Activated naive CD4-positive, alpha-beta T cell (primary cell): ENCODE data around the gene ZNF407.

Source experiments
- DNase-seq, 4 experiments: peaks; one replicate each; lab custom pipeline; 2025; lab: John Stamatoyannopoulos, UW

ZNF407 gene

DNA sequence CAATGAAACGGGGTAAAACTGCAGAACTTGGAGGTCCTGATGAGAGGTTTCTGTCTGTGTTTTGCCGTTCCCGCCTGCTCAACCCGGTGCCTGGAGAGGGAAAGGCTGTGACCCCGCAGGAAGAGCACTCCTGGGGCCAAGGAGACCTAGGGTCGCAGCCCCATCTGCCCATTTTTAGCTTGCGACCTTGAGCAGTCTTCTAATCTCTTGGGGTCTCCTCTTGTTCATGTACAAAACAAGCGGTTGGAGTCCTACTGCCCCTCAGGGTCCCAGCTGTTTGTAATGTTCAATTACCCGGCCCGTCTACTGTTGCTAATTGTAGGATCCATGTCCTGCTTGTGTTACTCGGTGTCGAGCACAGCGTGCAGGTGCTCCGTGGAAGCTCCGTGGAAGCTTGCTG, 506.8 kb downstream of the ZNF407 start:
- no peak for DNase-seq

DNA sequence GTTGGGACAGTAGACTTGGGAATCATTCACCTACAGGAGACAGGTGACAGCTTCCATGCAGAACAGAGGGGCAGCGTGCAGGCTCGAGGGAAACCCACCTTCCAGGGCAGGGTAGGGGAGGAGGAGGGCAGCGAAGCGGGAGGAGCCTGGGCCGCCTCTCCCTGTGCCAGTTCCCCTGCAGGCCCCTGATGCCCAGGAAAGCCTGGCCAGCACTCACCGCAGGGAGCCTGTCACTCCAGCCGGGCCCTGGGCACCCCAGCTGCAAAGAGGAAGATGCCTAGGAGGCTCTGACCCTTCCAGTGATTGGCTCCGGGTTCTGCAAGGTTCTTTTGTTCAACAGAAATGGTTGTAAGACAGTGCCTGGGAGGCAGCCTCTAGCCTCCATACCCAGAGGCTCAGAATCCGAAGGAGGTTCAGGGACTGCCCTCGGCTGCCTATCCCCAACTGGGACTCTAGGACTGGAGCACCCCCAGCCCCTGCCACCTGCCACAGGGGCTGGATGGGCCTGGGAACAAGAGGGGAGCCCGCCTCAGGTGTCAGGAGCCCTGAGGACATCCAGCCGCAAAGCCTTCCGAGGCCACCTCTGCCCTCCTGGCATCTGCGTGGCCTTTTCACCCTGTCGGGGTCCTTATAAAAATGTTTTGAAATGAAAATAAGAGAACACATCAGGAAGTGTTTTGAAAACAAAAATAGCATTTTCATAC, 508.0 kb downstream of the ZNF407 start:
- DNase-seq = no peak

DNA sequence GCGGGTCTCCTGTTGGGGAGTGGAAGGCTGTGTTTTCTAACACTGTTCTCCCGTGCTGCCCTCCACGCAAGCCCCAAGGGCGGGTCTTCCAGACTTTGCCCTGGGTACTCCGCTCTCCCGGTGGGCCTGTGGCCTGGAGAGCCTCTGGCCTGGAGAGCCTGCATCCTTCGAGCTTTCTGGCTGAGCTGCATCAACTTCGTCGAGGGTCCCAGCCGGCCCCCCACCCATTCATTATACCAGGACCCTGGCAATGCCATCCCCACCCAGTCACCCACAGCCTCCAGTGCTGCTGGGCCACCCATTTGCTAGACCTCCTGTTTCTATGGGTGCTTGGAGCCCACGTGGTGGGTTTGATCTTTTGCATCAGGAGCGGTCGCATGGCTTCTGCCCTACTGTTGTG, 509.1 kb downstream of the ZNF407 start:
- DNase-seq = no peak

DNA sequence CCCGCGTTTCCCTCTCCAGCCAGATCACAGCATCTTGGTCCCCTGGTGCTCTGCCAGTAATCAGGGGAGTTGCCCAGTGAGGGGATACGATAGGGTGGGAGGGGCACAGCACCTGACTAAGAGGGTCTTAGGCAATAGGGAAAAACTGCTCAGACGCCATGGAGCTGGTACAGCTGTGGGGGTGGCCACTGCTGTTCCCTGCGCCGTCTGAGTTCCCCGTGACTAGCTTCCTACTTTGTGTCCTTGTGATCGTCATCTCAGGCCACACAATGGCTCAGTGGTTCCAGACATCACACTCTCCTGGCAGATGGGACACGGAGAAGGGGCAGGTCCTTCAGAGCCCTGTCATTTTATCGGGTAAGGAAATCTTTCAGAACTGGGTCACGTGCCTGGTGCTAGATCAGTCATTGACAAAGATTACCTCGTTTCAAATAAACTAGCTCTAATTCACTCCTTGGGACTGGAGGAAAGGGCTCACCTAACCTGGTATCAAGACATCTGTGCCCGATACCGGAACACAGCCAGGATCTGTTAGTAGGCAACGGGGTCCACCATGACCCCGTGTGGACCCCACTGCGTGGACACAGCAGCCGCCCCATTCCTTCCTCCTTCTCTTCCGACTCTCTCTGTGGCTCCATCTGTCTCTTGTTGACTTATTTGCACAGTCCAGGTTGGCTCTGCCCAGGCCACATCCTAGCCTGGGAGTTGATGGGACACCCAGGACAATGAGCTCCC, 509.7 kb downstream of the ZNF407 start:
- DNase-seq = no peak

DNA sequence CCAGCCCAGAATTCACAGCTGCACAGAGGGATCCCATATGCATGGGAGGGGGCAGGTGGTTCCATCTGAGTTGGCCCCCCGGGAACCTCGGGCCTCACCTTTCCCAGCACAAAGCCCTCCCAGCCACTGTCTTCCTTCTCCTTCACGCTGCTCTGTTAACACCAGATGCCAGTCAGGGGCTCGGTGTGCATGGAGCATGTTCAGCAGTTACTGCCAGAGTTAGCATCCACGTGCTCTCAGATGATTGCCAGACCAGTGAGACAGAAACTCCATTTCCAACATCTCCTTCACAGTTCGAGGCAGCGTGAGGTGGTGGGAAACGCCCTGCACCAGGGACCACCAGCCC, 510.2 kb downstream of the ZNF407 start:
- no peak for DNase-seq

DNA sequence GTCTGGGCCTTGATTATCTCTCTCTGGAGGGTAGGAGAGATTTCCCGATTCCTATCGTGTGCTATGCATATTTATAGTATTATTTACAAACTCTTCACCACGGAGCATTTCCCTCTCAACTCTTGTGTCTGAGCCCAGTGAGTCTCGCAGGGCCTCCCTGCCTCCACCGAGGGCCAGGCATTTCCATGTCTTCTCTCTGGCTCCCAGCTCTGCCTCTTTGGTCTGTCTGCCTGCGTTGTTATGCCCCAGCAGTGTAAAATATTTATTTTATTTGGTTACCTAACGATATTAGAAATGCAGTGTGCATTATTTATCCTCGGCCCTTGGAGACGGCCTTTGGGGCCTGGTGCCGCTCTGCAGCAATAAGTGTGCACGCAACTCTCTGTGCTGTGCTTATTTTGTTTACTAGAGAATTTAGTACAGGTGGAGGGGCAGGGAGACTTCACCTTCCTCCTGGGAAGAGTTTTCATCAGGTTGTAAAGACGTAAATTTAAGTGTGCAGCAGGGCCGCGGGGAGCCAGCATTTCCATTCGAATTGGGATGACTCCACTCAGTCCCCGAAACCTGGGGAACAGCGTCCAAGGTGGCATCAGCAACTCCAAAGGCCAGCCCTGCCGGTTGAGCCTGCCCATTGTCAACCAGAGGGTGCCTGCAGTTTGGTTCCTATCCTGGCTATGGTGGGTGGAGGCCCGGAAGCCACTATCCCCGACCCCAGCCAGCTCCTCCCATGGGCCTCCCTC, 511.1 kb downstream of the ZNF407 start:
- DNase-seq = no peak

DNA sequence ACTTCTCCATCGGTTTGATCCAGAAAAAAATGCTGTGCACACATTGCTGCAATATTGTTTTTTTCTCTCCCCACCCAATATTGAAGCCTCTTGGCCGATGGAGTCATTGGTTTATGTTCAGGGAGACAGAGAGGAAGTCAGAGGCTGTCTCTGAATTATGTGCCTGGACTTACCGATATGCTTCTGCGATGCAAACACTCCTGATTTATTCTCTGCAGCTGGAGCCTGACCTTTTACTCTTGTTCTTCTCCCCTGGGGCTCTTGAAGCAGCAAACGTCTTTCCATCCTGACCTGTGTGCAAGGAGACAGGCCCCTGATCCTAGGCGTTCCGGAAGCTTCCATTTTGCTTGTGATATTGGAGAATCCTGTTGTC, 511.6 kb downstream of the ZNF407 start:
- no peak for DNase-seq

DNA sequence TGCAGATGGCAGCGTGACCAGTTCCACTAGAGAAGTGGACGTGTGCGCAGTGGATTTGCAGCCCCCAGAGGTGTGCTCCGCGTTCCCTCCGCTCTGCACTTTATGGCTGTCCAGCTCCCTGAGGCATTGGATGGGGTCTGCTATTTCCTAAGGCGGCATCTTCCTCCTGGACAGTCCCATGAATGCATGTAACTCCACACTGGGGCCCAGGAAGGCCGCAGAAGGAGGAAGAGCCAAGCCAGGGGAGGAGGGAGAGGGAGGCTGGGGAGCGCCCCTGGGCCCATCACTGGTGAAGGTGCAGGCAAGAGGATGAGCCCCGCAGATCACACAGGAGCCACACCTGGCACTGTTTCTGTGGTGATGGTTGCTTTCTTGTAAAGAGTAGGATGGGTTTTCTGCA, 512.1 kb downstream of the ZNF407 start:
- DNase-seq = no peak

DNA sequence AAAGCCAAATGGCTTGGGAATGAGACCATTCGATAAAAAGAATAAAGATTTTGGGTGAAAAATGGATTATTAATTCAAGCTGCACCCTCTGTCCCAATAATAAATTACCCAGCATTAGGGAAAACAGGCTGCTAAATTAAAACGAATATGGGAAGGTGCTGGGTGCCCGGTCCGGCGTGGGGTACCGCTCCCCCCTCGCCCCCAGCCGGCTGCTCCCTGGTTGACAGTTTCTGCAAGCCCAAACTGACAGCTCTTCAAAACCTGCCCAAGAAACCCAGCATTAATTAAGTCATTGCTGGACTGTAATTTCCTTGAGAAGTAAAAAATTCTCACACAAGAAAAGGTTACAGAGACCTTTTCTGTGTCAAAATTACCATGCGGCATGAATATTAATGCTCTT, 512.6 kb downstream of the ZNF407 start:
- no peak for DNase-seq

DNA sequence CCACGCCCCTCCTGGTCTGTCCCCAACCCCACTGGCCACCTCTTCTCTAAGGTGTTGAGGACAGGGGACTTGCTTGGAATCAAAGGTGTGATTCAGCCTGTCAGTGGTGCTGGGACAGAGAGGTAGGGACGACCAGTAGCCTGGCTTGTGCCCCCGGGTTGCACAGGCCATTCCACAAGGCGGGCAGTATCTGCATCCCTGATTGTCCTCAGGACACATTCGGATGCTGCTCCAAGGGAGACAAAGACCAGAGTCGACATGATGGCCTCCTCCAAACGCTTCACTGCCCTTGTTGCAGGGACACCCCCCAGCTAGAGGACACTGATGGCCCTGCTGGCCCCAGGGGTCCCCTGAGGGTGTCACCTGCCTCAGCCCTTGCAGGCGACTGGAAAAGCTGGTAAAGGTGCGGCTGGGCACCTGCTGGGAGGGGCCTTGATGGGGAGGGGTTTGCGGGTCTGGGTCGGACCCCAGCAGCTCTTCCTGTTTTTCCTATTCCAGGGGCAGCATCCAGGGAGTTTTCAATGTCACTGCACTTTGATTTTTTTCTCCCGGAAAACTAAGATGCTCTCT, 513.3 kb downstream of the ZNF407 start:
- no peak for DNase-seq

DNA sequence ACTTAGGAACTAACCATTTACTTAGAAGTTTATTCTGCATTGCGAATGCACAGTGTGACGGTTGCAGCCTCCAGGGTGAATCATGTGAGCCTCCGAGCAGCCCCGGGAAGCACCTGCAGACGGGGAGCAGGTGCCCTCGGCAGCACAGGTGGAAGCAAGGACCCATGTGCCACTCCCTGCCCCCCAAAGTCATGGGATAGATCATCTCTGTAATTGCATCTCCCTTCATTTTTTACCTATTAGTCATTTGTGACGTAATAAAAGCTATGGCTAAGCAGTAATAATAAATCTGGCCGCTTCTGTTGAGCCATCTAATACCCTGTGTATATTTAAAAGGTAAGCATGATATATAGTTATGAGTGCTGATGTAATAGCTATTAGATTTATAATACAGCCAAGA, 514.1 kb downstream of the ZNF407 start:
- DNase-seq = no peak

DNA sequence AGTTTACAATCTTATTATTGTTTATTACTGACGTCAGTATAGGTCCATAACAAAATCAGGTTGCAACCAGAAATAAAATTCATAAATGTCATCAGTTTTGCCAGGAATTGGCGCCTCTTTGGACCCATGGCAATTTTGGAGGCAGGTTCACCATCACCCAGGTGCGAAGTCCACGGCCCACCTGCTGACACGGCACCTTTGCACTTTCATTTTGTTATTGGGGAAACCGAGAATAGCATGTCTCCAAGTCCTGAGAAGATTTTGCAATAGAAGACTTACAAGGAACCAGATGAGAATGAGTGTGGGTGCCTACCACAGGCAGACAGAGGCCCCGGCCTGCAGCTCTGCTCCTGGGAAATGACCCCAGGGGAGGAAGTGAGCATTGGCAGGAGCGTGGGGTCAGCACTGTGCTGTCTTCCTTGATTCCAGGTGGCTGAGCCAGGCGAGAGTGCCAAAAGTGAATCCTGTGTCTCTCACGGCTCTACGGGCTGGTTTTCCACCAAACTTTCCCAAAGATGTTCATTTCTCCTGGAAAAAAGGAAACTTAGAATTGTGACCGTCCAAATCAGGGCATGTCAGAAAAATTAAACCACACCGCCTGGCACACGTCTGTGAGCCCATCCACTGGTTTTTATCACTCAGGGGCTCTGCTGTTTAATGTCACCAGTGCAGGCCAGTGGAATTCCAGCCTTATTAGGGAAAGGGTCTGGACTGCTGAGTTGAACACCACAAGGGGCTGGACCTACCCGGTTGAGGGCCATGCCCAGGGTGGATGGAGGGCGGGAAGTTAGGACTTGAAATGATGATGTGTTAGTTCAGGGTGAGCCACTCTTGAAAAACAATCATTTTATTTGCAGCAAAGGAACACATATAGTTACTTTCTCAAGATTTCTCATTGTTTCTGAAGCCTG, 514.8 kb downstream of the ZNF407 start:
- DNase-seq = no peak

DNA sequence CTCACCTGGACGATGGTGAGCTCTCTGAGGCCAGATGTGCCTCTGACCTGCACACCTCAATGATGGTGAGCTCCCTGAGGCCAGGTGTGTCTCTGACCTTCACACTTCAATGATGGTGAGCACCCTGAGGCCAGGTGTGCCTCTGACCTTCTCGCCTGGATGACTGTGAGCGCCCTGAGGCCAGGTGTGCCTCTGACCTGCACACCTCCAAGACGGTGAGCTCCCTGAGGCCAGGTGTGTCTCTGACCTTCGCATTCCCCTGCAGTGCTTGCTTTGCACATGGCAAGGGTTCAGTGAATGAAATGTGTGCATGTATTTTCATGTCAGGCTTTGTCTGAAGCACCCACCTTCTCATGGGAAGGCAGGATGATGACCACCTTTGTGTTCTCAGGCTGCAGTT, 515.8 kb downstream of the ZNF407 start:
- DNase-seq = no peak

DNA sequence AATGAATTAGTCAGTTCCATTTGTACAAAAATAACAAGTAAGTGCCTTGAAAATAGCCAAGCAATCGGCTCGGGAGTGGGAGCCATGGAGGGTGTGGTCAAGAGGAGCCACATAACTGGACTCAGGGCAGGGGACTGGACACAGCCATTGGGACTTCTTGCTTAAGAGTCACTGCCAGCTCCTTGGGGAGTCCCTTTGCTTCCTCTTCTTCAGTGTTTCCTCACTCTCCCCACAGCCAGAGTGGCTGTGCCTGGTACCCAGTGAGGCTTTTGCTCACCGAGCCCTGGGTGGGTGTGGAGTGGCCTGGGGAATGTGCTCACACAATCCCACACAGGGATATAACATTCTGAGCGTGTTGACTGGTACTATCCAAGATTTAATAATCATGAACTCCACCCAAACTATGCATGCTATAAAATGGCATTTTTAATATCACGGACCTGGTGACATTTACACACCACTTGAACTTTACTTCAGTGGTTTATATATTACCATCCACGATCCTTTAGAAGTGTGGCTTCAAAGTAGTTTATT, 516.6 kb downstream of the ZNF407 start:
- no peak for DNase-seq
